DMS153 (cell line): ENCODE results near the gene RHBDF2.

ENCODE experiments used
- DNase-seq: peaks from one replicate; lab custom pipeline; 2025; lab: John Stamatoyannopoulos, UW

RHBDF2 gene

GRCh38 chr17:76479515-76480060 lies 21.6 kb downstream of the RHBDF2 start:
- DNase-seq: no peak

- DNase-seq: no peak
These were observed 22.3 kb downstream of the RHBDF2 start for GRCh38 chr17:76478730-76479514.

GRCh38 chr17:76478097-76478496 lies 23.1 kb downstream of the RHBDF2 start:
- DNase-seq: no peak

GRCh38 chr17:76477576-76477975 lies 23.6 kb downstream of the RHBDF2 start:
- no peak for DNase-seq

- no peak for DNase-seq
These were observed 24.5 kb downstream of the RHBDF2 start for GRCh38 chr17:76476736-76477135.

GRCh38 chr17:76475302-76475701 lies 25.9 kb downstream of the RHBDF2 start:
- no peak for DNase-seq

GRCh38 chr17:76474894-76475293 lies 26.3 kb downstream of the RHBDF2 start:
- no peak for DNase-seq

- no peak for DNase-seq
These were observed 27.0 kb downstream of the RHBDF2 start for GRCh38 chr17:76474238-76474637.

- no peak for DNase-seq
These were observed 27.7 kb downstream of the RHBDF2 start for GRCh38 chr17:76473541-76473985.

GRCh38 chr17:76472726-76473125 lies 28.5 kb downstream of the RHBDF2 start:
- no peak for DNase-seq

- no peak for DNase-seq
These were observed 29.0 kb downstream of the RHBDF2 start for GRCh38 chr17:76472258-76472645.

GRCh38 chr17:76471498-76472257 lies 29.5 kb downstream of the RHBDF2 start:
- DNase-seq: no peak

GRCh38 chr17:76469991-76470739 lies 31.1 kb downstream of the RHBDF2 start:
- DNase-seq: no peak

GRCh38 chr17:76469076-76469990 lies 31.9 kb downstream of the RHBDF2 start:
- DNase-seq: no peak

GRCh38 chr17:76468634-76469010 lies 32.6 kb downstream of the RHBDF2 start:
- DNase-seq: no peak

GRCh38 chr17:76467809-76468633 lies 33.2 kb downstream of the RHBDF2 start:
- DNase-seq: no peak

GRCh38 chr17:76467366-76467765 lies 33.9 kb downstream of the RHBDF2 start, which contains the start of gene AANAT:
AANAT (plus strand) TSS chr17:76467603; CDS start chr17:76468747, 1,144 bp downstream.
- no peak for DNase-seq

- DNase-seq: no peak
These were observed 34.5 kb downstream of the RHBDF2 start for GRCh38 chr17:76466775-76467130.

GRCh38 chr17:76462556-76463290 lies 38.5 kb downstream of the RHBDF2 start:
- no peak for DNase-seq
